ENCODE results near the gene SLC25A10. TPM values are rescaled to one million over a fixed set of nuclear protein-coding genes. Genes with fewer than 3 reads are reported as not detected.

SLC25A10 gene
- total and polyA plus RNA-seq, 12 donors, result 3.5 to 36.1 (median 20.5) TPM

DNA sequence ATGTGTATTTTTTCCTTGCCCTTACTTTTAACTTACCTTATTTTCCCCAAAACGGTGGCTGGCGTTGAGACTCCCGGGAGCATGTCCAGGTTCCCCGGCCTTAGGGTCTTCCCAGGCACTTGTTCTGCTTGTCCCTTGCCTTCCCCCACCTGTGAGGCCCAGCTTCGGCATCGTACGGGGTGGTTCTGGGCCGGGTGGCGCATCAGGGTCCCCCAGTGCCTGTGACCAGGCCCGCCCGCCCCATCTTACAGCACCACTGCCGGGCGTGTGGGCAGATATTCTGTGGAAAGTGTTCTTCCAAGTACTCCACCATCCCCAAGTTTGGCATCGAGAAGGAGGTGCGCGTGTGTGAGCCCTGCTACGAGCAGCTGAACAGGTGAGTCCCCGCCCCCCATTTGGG, 20.9 kb upstream of the SLC25A10 start:
- no peaks in the 10 kb centered on the region for H3K9me3 ChIP-seq (replicated peaks in 1 of 3)
- no peak overlapping the region for H3K27ac ChIP-seq
- H3K4me1 ChIP-seq (replicated peaks in 1 of 2), result no peaks in the 10 kb centered on the region
- H3K27me3 ChIP-seq, result no peaks in the 10 kb centered on the region
- DNase-seq, result no peak
- no peak overlapping the region for H3K4me3 ChIP-seq
- TF ChIP-seq, protein P1, sequence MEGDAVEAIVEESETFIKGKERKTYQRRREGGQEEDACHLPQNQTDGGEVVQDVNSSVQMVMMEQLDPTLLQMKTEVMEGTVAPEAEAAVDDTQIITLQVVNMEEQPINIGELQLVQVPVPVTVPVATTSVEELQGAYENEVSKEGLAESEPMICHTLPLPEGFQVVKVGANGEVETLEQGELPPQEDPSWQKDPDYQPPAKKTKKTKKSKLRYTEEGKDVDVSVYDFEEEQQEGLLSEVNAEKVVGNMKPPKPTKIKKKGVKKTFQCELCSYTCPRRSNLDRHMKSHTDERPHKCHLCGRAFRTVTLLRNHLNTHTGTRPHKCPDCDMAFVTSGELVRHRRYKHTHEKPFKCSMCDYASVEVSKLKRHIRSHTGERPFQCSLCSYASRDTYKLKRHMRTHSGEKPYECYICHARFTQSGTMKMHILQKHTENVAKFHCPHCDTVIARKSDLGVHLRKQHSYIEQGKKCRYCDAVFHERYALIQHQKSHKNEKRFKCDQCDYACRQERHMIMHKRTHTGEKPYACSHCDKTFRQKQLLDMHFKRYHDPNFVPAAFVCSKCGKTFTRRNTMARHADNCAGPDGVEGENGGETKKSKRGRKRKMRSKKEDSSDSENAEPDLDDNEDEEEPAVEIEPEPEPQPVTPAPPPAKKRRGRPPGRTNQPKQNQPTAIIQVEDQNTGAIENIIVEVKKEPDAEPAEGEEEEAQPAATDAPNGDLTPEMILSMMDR (IDR thresholded peaks at IDR 0.05), result no peak
- TF ChIP-seq POLR2A (IDR thresholded peaks at IDR 0.05), result no peak
- H3K36me3 ChIP-seq (replicated peaks in 1 of 2), result peaks cover 0 to 100% of the 10 kb centered on the region in 2 donors
- 89 to 93% (median 91%) methylated on average over 18 of the region's 18 CpGs for WGBS, 4 donors
- intact Hi-C loops (cut with DNase I), result no loop called here

DNA sequence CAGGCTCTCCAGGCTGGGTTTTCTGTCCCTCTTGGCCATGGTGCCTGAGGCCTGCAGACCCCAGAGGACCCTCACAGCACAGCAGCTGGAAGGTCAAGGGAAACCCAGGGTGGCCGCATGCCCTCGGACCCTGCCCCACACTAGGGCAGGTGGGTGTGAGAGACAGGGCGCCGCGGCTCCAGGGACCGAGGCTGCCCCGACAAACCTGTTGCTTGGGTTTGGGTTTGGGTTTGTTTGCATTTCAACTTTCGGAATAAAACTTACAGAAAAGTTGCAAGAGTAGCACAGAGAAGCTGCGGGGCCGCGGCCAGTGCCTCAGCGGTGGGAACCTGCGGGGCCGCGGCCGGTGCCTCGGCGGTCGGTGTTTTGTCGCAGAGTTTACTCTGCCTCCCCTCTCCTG, 20.5 kb upstream of the SLC25A10 start:
- no peaks in the 10 kb centered on the region for H3K27me3 ChIP-seq
- H3K36me3 ChIP-seq (replicated peaks in 1 of 2), result peaks cover 0 to 100% of the 10 kb centered on the region in 2 donors
- H3K9me3 ChIP-seq (replicated peaks in 1 of 3), result no peaks in the 10 kb centered on the region
- 94 to 100% (median 97%) methylated on average over 1 to 20 of the region's 20 CpGs for WGBS, 4 donors
- no peak overlapping the region for H3K4me3 ChIP-seq
- TF ChIP-seq, protein P1 (IDR thresholded peaks at IDR 0.05), result no peak
- TF ChIP-seq POLR2A (IDR thresholded peaks at IDR 0.05), result no peak
- no peak for DNase-seq
- H3K27ac ChIP-seq, result no peak overlapping the region
- no peaks in the 10 kb centered on the region for H3K4me1 ChIP-seq (replicated peaks in 1 of 2)
- intact Hi-C loops (cut with DNase I), result no loop called here

DNA sequence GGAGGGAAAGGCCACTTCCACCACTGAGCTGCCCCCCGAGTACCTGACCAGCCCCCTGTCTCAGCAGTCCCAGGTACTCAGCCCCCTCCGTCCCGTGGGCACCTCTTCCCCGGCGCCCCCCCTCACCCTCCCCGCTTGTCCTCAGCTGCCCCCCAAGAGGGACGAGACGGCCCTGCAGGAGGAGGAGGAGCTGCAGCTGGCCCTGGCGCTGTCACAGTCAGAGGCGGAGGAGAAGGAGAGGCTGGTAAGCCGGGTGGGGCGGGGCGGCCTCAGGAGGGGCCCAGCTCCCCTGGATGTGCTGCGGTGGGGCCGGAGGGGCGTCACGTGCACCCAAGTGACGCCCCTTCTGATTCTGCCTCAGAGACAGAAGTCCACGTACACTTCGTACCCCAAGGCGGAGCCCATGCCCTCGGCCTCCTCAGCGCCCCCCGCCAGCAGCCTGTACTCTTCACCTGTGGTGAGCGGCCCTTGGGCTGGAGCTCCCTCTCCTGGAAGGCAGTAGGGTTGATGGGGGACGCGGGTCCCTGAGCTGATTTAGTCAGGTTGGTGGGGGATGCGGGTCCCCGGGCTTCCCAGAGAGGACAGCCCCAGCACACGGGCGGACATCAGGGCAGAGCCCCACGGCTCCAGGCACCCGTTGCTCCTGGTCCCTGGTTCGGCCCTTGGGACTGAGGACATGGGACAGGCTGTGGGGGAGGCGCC, 18.4 kb upstream of the SLC25A10 start:
- intact Hi-C loops (cut with DNase I), result no loop called here
- H3K36me3 ChIP-seq (replicated peaks in 1 of 2), result peaks cover 0 to 100% of the 10 kb centered on the region in 2 donors
- 75 to 91% (median 87%) methylated on average over 10 to 35 of the region's 35 CpGs for WGBS, 4 donors
- DNase-seq, result no peak
- no peaks in the 10 kb centered on the region for H3K27me3 ChIP-seq
- no peak overlapping the region for H3K27ac ChIP-seq
- no peaks in the 10 kb centered on the region for H3K9me3 ChIP-seq (replicated peaks in 1 of 3)
- TF ChIP-seq, protein P1 (IDR thresholded peaks at IDR 0.05), result no peak
- no peak for TF ChIP-seq POLR2A (IDR thresholded peaks at IDR 0.05)
- H3K4me1 ChIP-seq (replicated peaks in 1 of 2), result no peaks in the 10 kb centered on the region
- H3K4me3 ChIP-seq, result no peak overlapping the region

DNA sequence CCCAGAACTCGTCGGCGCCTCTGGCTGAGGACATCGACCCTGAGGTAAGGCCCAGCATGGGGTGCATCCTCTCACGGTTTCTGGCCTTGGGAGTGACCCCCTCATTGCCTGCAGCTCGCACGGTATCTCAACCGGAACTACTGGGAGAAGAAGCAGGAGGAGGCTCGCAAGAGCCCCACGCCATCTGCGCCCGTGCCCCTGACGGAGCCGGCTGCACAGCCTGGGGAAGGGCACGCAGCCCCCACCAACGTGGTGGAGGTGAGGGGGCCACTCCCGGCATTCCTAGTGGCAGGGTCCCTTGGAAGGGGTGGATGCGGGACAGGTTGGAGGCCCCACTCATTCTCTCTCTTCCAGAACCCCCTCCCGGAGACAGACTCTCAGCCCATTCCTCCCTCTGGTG, 17.3 kb upstream of the SLC25A10 start:
- DNase-seq, result no peak
- H3K9me3 ChIP-seq (replicated peaks in 1 of 3), result no peaks in the 10 kb centered on the region
- WGBS, 4 donors, result 87 to 94% (median 92%) methylated on average over 5 to 19 of the region's 19 CpGs
- H3K4me3 ChIP-seq, result no peak overlapping the region
- H3K27ac ChIP-seq, result no peak overlapping the region
- no peaks in the 10 kb centered on the region for H3K27me3 ChIP-seq
- H3K4me1 ChIP-seq (replicated peaks in 1 of 2), result no peaks in the 10 kb centered on the region
- intact Hi-C loops (cut with DNase I), result no loop called here
- TF ChIP-seq POLR2A (IDR thresholded peaks at IDR 0.05), result no peak
- peaks cover 0 to 100% of the 10 kb centered on the region in 2 donors for H3K36me3 ChIP-seq (replicated peaks in 1 of 2)

DNA sequence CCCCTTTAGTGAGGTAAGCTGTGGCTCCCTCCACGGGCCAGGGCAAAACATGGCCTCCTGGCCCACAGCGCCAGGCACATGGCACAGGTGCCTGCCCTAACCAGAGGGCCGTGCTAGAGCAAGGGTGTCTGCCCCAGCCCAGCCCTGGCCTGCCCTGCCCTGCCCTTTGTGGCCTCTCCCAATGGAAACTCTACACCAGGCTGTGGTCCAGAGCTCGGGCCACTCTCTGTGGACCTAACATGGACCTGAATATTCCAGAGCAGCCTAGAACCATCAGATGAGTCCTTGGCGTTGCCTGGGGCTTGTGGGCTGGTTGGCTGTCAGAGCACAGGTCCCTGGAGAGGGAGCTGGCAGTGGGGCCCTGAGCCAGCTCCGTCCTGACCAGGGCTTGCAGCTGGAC, 16.9 kb upstream of the SLC25A10 start:
- no peaks in the 10 kb centered on the region for H3K27me3 ChIP-seq
- H3K27ac ChIP-seq, result no peak overlapping the region
- 83 to 100% (median 89%) methylated on average over 2 to 6 of the region's 6 CpGs for WGBS, 4 donors
- H3K9me3 ChIP-seq (replicated peaks in 1 of 3), result no peaks in the 10 kb centered on the region
- intact Hi-C loops (cut with DNase I), result no loop called here
- TF ChIP-seq POLR2A (IDR thresholded peaks at IDR 0.05), result no peak
- TF ChIP-seq, protein P1 (IDR thresholded peaks at IDR 0.05), result no peak
- H3K4me3 ChIP-seq, result no peak overlapping the region
- DNase-seq, result no peak
- H3K36me3 ChIP-seq (replicated peaks in 1 of 2), result peaks cover 0 to 98% of the 10 kb centered on the region in 2 donors
- H3K4me1 ChIP-seq (replicated peaks in 1 of 2), result no peaks in the 10 kb centered on the region
